GM18505 (cell line): ENCODE results near the gene CLDN1.

Experiments
- ATAC-seq: cut with Tn5 transposase; IDR thresholded peaks from one replicate; pipeline ENCODE4 v1.9.1; 2021; ENCODE audit not compliant: unreplicated experiment
- POLR2A ChIP-seq: IDR thresholded peaks from 4 replicates; pipeline ENCODE4 v1.6.1; 2011; ENCODE audit warnings: borderline replicate concordance; ENCODE audit not compliant: insufficient read depth, insufficient read length; ENCODE audit errors: extremely low read depth

The CLDN1 gene

DNA sequence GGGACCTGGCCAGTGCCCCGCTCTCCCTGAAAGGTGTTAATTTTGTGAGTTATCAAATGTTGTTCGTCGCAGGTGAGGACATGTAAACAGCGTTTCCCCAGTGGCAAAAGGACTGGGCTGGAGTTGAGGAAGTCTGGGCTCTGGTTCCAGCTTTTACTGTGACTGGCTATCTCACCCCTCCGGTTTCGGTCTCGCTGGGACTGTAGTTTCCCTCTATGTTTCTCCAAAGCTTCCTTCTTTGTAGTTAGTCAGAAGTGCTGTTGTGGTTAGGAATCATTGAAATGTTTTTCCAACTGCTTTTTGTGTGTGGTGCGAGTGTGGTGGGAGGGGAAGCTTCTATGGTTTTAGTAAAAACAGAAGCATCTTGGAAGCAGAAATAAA, 990 bp upstream of the CLDN1 start:
- ATAC-seq = no peak
- no peak for TF ChIP-seq POLR2A

DNA sequence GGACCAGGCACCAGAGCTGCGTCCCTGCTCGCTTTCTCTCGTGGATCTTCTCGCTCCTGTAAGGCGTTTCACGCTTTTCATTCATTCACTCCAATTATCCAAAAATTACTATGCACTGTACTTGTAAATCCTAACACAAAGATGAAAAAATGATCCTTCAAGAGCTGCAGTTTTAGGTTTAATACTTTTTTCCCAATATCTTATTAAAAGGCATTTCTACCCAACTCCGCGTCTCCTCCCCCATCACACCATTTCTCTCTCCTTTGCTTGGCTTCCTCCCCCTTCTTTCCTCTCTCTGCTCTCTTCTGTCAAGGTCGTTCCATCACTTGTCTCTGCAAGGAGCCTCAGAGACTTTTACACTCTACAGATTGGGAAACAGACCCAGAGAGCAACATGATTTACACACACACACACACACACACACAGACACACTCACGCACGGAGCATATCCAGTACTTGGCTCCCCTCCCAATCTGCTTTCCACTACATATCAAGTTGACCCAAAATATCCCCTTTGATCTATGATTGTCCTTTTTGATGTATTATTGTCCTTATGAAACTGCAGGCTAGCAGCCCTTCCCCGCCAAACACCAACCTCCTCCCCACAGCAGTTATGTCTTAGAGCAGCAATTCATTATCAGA, 479 bp upstream of the CLDN1 start:
- no peak for ATAC-seq

DNA sequence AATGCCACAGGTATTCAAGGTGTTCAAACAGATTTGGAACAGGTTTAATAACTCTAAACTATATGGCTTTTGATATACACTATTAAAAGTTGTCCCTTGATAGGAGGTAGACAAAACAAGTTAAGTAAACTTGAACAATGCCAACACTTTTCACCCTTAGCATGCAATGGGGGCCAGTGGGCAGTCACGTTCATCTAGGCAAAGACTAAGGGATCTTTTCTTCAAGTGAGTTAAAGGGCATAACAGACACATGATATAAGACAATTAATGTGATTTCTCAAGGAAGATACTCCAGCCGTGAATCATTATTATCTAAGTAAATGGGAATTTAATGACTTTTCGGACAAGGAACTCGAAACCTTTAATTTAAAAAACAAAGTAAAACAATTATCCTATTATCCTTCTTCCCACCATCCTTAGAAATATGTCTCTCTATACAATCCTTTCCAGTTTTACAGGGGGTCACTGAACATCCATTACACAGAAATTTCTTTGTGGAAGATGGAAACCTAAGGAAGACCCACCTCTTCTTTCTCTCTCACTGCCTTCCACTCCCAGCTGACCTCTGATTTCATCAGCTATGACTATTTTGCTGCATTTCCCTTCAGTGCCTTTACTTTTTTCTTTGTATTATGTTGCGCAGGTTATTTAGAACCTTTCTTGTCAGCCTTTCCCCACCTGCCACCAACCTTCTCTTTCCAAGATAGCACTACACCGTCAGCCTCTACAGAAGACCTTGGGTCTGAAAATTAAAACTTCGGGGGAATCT, 1.5 kb downstream of the CLDN1 start:
- TF ChIP-seq POLR2A = no peak
- ATAC-seq = no peak

More for the DNA sequence above, 479 bp upstream of the CLDN1 start:
- TF ChIP-seq POLR2A = no peak

DNA sequence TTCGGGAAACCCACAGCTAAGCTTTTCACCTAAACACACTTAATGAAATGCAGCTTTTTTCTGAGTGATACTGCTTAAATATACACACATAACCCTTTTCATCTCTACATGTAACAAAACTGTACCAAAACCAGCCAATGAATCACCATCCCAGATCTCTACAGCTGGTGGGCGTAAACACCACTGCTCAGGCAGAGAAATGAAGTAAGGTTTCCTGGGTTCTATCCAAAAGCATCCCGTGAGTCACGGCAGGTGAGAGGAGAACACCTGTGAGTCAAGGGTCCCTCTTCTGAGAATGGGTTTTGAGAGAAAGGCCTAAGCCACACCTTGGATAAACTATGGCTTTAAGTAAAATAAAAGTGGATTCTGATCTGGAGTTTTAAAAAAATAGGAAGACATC, 2.6 kb downstream of the CLDN1 start:
- no peak for ATAC-seq
- no peak for TF ChIP-seq POLR2A

DNA sequence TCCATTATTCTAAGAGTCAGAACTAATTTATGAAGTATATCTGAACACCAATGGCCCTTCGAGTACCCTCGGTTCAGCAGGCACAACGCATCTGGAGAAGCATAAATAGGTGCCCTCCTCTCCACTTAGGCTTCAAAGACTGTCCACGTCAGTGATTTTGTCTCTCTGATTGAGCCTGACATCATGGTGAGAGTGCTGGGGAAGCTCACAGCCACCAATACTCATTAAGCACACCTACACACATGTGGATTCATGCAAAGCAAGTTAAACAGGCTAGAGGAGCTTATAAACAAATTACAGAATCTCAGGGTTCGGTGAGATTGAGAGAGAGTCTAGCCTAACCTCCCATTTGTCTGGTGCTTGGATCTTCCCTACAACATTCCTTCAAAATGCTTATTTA, 3.6 kb downstream of the CLDN1 start:
- ATAC-seq = no peak
- TF ChIP-seq POLR2A = no peak

DNA sequence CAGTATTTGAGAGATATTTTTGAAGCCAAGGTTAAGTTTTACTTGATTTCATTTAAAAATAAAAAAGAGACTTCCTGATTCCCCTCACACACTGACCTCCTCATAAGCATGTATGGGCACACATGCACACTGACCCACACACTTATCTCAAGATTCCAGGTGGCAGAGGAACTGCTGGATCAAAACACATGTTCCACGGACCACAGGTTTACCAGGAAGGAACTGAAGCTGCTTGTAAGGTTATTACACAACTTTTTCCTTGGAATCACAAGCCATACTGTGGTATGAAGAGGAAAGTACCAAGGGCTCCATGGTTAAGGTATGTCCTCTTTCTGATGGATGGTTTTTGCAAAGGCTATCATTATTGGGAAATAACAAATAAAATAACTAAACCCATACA, 7.5 kb downstream of the CLDN1 start:
- no peak for TF ChIP-seq POLR2A
- ATAC-seq = no peak

DNA sequence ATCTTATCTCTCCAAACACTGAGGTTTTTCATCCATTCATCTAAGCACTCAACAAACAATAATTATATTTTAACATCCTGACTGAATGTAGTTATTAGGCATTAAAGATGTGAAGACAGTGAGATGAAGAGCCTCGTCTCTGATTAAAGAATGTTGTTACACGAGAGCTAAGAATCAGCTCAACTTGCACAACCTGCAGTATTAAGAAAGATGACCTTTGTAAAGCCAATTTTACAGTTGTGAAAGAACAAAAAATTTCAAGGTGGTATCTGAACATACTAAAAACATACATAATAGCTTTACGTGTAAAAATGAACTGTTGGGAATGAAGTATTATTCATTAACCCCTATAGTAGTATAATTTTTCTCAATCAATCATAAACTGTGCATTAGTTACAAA, 12.8 kb downstream of the CLDN1 start:
- ATAC-seq = no peak
- no peak for TF ChIP-seq POLR2A

DNA sequence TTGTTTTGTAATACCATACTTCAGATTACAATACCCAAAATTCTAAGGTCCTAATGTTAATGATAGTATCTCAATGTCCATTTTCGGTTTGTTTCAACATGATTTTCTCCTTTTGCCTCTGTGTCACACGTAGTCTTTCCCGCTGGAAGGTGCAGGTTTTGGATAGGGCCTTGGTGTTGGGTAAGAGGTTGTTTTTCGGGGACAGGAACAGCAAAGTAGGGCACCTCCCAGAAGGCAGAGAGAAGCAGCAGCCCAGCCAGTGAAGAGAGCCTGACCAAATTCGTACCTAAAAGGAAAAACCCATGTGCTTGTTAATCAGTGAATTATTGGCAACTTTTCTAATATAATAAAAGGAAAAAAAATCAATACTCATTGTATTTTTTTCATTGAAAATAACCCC, 14.1 kb downstream of the CLDN1 start:
- no peak for TF ChIP-seq POLR2A
- no peak for ATAC-seq

DNA sequence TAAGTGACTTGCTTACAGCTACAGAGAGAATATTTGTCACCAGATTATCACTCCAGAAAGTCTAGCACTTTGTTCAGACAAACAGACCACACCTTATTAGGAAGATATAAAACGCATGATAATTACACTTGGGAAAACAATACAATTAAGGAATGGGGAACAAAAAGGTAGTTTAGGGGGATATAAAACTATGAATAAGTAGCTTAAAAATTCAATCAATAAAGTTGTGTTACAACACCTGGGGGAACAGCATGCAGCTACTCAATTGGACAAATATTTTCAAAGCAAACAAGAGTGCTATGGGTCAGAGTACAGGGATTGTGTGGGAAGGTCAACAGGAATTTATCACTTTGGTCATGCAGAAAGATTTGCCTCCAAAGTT, 15.1 kb downstream of the CLDN1 start:
- no peak for ATAC-seq
- TF ChIP-seq POLR2A = no peak

DNA sequence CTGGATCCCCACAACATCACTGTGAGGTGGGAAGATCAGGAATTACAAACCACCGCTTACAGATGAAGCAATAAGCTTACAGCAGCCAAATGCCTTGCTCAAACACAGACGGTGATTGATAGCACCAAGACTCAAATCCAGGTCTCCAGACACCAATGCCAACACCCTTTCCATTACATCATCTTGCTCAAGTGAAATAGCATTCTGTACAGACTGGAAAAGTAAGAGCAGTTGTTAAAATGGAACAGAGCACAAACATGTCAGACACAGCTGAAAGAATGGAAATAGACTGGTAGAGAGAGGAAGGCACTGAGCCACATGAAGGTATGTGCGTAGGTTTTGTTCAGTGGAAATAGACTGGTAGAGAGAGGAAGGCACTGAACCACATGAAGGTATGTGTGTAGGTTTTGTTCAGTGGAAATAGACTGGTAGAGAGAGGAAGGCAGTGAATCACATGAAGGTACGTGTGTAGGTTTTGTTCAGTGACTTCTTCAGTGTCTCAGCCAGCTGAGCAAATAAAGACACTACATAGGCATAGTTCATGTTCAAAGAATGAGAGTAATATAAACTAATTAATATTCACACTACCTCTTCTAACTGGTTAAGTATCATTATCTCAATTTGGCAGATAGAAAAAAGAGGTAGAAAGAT, 15.6 kb downstream of the CLDN1 start:
- ATAC-seq = no peak
- no peak for TF ChIP-seq POLR2A

DNA sequence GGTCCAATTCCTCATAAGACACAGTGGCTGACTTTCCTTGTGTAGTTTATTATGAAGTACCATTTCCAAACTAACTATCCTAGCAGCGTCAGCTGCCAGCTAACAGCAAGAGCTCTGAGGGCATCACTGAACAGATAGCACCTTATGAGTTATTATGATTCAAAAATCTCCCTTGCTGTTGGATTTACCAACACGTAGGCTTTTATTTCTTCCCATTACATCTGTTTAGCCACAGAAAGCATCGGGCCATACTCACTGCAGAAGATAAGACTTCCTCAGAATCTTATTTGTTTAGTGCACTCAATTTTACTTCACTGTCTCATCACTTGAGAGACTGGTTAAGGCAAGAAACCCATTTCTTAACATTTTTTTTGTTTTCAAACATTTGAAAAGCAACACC, 16.2 kb downstream of the CLDN1 start:
- ATAC-seq = no peak
- TF ChIP-seq POLR2A = no peak

DNA sequence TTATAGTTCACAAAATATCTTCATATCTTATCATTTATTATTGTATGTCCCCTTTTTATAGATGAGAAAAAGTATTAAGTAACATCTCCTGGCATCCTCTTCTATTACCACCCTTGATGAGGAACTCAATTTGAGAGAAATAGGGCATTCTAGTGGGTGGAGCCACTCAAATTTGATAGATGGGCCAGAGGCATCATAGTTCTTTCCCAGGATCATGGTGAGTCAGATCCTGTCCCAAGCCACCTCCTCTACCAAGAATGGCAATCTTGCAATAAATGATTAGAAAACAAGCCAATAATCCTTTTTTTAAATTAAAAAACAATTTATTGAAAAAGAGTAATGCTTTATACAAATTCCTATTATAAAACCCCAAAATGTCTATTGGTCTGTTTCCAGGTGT, 16.8 kb downstream of the CLDN1 start:
- no peak for ATAC-seq
- no peak for TF ChIP-seq POLR2A

DNA sequence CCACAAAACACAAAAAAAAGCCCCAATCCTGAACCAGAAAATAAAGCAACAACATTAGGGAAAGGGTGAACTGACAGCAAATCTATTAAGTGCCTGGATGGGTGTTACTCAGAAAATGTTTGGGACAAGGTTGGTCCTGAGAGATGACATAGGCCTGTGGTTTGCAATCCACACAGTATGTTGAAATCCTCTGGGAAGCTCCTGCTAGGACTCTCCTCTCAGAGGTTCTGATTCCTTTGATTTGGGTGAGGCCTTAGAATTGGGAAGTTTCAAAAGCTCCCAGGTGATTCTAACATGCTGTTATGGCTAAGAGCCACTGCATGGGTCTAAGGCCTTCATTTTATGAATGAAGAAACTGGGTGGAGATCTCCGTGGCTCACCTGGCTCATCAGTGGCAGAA, 18.4 kb downstream of the CLDN1 start:
- no peak for TF ChIP-seq POLR2A
- ATAC-seq = no peak
